GM21619 (cell line): ENCODE measurements around the gene TUBGCP2.

Source experiments
- ATAC-seq: cut with Tn5 transposase; IDR thresholded peaks from one replicate; pipeline ENCODE4 v1.9.1; 2021; ENCODE audit not compliant: unreplicated experiment

Gene TUBGCP2

DNA sequence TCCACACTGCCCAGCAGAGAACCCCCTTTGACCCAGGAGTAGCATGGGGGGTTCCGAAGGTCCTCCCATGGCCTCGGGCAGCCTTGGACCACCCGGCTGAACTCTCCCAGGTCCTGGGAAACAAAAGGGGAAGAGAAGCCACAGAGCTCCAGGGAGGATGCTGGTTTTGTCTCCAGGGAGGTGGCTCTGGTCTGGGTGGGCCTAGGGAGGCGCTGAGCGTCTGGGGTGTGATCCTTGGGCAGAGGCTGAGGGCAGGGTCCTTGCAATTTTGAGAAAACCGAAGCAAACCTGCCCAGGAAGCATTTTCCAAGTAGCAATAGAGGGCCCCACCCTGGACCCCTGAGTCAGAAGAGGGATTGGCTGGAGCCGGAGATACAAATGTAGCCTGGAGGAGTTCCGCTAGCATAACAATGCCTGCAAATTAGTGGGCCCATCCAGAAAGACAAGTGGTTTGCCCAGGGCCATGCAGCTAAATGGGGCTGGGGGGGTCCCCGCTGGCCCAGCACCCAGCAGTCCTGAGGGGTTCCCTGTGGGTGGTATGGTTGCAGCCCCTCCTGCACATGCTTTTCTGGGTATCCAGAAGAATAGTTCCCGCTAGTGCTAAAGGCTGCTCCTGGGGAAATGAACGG is 76.6 kb downstream of the TUBGCP2 start:
- ATAC-seq = no peak

DNA sequence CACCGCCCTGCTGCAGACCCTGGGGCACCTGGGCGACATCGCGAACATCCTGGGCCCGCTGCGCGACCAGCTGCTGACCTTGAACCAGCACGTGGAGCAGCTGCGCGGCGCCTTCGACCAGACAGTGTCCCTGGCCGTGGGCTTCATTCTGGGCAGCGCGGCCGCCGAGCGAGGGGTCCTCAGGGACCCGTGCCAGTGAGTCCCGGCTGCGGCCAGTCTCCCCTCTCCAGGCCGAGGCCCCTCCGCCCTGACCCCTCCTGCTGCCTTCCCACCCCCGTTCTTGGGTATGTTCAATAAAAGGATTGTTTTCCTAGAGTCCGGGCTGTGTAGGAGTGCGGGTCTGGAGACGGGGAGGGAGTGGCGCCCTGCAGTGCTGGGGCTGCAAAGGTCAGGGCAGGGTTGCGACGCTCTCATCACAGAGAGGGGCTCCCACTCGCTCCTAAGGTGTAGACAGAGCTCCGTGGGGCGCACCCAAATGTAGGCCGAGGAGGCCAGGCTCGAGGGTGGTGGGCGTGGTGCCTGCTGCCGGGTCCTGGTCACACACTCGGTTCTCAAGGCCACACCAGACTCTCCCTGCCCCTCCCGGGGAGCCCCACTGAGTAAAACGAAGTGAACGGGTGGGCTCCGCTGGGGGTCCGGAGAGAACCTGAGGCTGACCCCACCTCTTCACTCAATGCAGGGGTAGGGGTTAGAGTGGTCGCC is 77.3 kb downstream of the TUBGCP2 start:
- ATAC-seq = no peak

DNA sequence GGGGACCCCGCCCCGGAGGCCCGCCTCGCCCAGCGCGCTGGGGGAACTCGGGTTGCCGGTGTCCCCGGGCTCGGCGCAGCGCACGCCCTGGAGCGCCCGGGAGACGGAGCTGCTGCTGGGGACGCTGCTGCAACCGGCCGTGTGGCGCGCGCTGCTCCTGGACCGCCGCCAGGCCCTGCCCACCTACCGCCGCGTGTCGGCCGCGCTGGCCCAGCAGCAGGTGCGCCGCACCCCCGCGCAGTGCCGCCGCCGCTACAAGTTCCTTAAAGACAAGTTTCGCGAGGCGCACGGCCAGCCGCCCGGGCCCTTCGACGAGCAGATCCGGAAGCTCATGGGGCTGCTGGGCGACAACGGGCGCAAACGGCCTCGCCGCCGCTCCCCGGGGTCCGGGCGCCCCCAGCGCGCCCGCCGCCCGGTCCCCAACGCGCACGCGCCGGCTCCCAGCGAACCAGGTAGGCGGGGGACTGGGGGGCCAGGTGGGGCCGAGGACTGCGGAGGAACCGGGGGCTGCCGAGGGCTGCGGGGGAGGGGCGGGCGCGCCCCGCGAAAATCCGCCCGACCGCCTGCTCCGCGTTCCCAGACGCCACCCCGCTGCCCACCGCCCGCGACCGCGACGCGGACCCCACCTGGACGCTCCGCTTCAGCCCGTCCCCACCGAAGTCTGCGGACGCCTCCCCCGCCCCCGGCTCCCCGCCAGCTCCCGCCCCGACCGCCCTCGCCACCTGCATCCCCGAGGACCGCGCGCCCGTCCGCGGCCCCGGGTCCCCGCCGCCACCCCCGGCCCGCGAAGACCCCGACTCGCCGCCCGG is 78.1 kb downstream of the TUBGCP2 start:
- no peak for ATAC-seq

DNA sequence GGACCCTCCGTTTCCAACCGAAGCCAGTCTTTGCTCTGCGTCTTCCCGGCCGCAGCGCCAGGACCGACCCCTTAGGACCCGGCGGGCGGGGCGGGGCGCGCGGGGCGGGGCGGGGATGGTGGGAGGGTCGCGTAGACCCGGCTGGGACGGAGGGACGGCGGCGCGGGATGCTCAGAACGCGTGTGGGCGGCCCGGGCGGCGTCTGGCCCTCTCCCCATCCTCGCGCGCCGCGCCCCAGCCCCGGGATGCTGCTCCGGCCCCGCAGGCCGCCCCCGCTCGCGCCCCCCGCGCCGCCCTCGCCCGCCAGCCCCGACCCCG is 78.7 kb downstream of the TUBGCP2 start, which contains the start of gene UTF1:
UTF1 (plus strand) TSS at position 174 of the 318 bp plus-strand sequence; CDS start at position 246, 72 bp downstream.
- no peak for ATAC-seq

DNA sequence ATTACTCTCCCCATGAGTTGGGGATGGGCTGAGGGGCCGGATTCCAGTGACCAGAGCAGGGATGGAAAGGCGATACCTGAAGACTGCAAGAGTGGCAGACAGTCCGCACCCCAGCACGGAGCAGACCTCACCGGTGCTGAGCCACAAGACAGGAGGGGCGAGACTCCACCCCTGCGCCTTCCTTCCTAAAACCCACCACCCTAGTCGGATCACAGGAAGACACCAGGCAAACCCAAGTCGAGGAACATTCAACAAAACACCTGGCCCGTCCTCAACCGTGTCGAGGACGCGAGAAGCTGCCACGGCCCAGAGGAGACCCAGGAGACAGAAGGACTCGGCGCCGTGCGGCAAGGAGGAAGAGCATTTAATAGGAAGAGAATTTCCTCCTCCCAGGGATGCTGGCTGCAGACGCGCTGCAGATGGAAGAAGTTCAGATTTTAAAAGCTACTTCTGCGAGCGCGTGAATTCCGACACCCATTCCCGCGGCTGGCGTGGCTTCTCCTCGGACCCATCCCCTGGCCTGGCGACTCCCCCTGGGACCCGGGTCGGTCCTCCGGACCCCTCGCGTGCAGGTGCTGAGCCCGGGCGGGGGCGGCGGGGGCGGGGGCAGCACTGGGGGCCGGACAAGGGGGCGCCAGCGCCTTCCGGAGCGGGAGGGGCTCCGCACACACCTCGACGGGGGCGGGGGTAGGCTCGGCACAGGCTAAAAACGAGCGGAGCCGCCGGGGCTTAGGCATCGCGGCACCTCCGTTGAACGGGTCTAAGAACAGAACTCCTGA is 79.2 kb downstream of the TUBGCP2 start:
- ATAC-seq = no peak
